Stimulated activated CD8-positive, alpha-beta memory T cell treated with anti-CD3 and anti-CD28 coated beads, Interleukin-12 subunit alpha, Interleukin-12 subunit beta, amount 100 ng/mL, for 24 hours (primary cell): ENCODE data around the gene RGMA.

Experiments used
- DNase-seq: peaks from one replicate; pipeline ENCODE4 v3.0.0-alpha.2; 2020; ENCODE audit errors: extremely low read depth

Gene RGMA

DNA sequence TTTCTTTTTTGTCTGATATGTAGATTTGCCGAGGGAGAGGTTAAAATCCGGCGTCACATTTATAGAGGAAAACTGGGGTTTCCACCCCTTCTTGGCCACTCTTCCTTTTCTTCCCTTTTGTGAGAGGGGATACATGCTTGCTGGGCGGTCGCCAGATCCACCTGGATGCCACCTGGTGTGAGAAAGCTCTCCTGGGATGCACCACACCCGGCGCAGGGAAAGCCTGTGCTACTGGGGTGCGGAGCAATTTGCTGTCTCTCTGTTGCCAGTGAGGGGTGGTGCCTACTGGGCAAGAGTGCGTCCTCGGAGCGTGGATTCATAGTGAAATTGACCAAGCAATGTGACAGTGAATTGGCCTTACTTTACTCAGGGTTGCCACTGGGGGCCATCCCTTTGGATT lies 2.5 kb upstream of the RGMA start:
- DNase-seq, result no peak

DNA sequence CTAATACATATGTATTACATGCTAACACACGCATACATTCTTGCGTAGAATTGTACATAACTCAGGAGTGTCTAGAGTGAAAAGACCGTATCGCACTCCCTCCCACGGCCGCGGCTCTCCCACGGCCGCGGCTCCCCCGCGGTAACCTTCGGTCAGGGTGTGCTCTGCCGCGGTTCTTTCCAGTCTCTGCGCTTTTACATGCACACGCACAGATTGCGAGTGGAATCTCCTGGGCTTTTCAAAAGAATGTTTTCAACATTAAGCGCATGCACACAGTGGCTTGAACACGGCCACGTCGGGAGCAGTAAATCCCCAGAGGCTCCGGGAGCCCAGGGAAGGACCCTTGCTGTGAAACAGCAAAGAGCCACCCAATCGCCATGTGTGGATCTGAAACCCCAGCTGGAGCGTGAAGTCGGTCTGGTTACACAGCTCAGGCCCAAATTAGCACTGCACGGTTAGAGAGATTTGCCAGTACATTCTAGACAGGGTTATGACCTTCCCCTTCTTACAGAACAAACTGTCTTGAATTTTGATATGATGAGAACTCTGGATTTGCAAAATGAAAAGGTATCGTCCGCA lies 805 bp upstream of the RGMA start:
- no peak for DNase-seq

DNA sequence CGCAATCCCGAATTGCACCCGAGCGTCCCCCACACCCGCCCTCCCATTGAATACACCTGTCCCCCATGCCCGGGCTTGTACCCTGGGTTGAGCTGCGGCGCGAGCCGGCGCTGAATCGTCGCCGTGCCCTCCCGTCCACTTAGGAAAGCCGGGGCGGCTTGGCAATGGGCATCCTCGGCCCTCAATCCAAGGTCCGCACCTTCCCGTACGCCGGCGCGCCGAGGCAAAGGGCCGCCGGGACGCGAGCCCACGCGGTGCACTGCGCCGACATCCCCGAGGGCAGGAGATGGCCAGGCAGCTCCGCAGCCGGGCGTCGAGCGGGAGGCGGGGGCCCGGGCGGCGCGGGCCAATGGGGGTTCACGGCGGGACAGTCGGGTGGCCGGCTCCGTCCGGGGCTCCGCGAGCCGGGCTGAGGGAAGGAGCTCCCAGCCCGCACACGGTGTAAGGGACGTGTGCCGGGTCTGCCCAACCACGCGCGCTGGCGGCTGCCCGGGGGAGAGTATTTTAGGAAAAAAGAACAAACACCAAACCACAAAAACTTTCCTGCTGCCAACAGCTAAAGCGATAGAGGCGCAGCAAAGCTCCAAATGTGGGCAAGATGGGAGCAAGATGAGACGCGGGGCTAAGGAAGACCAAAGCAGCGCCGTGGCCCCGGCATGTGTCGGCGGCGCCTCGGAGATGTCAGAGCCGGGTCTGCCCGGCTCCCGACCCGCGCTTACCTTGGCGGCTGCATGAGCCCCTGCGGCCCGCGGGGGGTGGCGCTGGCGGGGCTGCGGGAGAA lies 621 bp downstream of the RGMA start:
- DNase-seq, result no peak

DNA sequence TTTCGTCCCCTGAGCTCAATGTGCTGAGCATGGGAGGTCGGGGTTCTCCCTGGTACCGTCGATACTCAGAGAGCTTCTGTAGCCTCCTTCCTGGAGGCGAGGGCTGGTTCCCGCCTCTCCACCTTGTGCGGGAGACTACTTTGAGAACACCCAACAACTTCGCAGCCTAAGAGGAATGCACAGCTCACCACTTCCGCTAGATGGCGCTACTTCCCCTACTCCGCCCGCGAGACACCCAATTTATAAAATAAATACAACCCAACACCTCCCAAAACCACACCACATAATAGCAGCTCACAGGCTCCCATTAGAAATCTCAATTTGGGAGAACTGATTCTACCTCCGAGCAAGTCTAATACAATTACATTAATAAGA lies 1.2 kb downstream of the RGMA start:
- no peak for DNase-seq

DNA sequence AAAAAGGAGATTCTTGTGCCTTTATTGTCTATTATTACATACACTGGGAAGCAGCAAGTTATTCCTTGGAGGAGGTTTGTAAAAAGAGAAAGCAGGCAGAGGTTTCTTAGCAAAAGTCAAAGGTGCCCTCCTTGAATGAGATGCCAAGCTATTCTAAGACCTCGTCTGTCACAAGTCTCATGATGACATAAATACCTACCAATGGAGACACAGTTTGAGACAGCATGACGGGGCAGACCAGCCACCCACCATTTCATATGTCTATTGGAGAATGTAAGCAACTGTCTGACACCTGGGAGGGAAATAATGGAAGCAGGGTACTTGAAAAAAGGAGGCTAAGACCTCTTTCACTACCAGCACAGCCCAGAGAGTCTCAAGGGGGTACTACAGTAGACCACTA lies 2.2 kb downstream of the RGMA start:
- no peak for DNase-seq

DNA sequence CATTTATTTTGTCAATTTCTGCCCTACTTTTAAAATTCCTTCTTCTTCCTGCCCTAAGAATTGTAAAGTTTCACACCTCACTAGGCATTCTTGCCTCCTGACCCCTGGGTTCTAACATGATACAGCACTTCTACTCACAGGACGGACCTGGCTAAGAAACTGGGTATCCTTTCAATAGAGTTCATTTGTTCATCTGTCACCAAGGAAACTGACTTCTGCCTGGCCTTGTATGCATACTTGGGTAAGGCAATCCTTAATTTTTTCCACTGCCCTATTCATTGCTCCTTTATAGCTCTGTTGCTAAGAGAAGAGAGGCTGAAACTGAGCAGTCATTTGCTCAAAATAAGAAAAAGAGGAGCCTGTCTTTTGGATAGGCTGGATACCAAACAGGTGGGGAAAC lies 3.3 kb downstream of the RGMA start:
- DNase-seq, result no peak

DNA sequence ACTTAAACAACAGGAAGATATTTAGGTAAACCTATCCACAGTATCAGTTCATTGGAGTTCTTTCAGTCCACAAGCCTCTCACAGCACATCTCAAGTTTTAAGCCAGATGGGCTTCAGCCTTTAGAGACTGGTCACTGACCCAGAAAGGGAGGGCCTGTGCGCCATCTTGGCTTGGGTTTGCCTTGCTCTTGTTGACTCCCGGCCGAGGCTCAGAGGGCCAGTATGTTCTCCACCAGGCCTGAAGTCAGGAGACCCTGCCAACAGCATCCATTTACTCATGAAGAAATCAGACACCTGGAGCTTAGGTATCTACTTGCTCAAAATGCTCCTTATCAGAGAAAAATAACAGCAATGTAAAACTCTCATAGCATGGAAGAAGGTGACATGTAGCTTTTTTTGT lies 6.2 kb downstream of the RGMA start:
- DNase-seq, result no peak

DNA sequence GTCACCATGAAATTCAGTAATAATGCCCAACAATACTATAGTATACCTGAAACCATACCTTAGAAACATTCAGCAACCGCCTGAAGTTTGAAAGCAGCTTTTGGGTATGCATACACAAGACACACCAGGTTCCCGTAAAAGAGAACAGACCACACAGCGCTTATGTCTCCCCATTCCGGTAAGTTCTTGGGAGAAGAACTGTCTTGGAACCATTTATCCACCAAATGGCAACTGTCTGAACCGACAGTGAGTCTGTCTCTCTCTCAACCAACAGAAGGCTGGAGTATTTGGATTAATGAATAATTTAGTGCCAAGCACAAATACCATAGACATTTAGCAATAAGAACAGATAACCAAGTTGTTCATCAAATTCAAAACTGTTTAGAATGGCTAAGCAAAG lies 7.6 kb downstream of the RGMA start:
- DNase-seq, result no peak

DNA sequence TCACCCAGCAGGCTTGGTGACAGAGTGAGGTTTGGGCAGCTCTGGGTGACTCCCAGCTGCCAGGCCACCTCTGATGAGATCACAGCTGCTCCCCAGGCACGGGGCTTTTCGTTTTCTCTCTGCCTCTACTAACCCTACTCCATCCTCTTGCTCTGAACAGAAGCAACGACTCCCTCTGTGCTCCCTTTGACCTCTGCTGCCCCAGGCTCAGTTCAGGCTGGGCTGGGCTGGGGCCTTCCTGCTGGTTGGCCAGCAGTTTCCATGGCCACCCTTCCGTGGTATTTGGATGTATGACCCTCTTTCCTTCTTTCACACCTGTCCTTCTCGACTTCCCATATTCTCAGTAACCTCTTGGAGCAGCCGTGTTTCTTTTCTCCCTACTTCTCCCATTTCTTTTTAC lies 8.6 kb downstream of the RGMA start:
- no peak for DNase-seq

DNA sequence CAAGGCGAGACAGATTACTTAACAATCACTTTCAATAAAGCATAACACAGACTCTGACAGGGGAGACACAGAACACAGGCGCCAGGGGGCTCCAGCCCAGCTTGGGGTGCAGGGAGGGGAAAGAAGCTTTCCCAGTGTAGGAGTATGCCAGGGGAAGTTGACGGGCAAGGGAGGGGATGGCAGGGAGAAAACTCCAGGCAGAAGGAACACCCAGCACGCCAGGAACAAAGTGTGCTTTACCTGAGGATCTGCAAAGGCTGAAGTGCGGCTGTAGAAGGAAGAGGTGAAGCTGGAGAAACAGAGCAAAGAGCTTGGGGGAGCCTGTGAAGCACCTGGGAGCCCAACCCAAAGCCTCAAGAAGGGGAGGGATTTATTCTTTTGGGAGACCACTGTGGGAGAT lies 12.1 kb downstream of the RGMA start:
- DNase-seq, result no peak

DNA sequence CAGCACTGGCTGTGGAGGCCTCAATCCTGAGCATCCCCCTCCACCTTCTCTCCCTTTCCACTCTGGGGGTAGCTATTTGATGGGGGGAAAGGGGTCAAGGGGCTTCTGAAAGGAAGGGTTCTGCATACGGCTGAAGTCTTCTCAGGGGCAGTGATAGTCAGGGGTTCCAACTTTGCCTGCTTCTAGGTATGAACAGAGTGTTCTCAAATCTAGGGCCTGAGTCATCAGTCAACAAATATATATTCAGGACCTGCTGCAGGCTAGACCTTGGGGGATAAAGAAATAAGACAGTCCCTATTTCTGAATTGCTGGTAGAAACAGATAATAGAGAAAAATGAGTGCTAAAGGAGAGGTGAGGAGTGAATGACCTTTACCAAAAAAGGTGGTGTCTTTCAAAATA lies 12.8 kb downstream of the RGMA start:
- no peak for DNase-seq

DNA sequence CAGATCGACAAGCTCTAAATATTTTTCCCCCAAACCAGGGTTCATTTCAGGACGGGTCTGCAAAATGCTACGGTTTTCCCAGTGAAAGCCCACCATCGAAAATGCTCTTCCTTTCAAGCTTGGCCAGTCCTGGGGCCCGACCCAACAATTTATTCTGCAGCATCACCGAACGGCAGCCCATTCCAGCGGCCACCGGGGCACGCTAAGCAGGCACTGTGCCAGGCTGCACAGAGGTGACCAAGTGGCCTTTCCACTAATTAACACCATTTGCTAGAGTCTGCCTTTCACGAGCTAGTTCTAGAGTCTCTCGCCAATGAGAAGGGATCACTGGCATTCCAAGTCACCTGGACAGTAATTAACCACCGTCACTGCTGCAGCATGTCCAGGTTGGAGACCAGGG lies 14.4 kb downstream of the RGMA start:
- no peak for DNase-seq

DNA sequence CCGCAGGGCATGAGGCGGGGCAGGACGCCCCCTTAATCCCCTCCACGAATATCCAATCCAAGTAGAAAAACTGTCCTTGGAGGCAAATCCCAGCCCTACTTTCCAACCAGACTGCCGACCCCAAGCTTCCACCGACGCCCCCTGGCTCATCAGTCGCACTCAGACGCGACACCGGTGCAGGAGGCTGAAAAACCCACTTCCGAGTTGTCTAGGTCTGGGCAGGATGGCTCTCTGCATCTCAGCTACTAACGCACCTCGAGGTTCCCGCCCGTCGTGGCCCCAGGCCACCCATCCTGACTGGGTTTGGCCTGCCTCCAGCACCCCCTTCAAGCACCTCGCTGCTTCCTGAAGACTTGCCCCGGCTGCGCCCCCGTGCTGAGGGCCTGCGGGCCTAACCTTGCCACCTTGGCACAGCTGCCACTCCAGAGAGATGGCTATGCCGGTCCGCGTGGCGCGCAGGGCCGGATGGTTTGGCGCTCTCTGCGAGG lies 15.5 kb downstream of the RGMA start:
- no peak for DNase-seq

DNA sequence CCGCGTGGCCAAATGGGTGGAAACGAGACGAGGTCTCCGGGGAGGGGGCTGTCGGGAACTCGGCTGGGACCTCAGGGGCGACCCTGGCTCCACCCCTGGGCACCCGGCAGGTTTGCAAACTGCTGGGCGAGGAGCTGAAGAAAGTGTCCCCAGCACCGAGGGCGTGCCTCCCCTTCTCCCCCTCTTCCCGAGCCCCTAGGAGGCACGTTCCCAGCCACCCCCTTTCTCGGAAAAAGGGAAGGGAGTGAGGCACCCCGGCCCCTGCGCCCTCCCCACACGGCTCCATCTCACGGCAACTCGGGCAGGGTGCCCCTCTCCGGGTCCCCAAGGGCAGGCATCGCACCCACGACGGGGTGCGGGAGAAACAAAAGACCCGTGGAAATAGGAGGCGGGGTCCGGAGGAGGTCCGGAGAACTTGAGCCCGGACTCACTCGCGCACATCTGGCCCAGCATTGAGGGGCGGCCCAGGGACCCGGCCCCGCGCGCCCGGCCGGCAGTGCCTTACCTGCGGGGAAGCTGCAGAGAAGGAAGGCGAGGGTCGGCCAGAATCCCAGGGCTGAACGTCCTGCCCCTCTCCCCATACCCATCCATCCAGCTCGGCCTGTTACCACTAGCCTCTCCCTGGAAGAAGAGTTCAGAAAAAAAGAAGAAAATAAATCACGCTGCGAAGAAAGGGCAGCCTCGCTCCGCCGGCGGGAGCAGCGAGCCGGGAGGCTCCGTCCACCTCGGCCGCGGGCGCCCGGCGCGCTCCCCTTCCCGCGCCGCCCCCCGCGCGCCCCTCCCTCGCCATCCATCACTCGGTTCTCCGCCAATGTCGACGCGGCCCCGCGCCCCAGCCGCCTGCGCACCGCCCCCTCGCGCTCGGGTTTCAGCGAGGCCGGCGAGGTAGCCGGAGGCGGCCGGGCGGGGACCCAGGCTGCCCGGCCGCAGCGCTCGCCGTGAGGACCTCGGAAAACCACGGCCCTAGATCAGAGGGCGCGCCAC lies 16.3 kb downstream of the RGMA start:
- DNase-seq, result no peak

DNA sequence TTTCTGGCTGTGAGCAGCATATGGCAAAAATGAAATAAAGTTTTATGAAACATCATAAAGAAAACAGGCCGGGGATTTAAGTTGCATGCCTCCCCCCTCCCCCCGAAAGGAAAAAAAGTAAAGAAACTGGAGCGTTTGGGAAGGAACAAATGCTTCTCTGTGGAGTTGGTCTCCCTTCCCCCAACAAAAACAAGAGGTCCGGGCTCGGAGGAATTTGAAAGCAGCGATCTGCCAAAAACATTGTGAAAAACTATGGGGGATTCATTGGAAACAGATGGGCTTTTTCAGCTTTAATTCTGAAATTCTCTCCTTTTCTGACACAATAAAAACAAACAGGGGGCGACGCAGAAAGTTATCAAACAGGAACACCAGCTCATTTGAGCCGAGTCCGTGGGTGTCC lies 17.0 kb downstream of the RGMA start:
- no peak for DNase-seq

DNA sequence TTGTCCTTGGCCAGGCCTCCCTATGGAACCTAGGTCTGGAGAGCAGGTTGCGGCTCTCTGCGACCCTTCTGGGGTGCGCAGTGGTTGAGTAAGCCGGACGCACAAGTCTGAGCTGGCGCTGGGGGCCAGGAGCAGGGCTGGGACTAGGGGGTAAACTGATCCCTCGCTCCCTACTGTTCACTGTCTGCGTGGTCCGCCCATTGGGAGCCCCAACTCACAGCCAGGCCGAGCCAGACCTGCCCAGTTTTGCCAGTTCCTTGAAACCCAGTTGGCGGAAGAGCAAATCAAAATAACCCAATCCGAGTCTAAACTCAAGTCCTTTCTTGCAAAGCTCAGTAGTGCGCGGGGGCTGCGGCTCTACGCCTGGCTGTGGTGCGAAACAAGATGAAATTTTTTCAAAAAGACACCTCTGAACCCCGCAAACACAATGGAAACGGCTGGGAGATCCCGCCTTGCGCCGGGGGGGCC lies 17.5 kb downstream of the RGMA start:
- DNase-seq, result no peak

DNA sequence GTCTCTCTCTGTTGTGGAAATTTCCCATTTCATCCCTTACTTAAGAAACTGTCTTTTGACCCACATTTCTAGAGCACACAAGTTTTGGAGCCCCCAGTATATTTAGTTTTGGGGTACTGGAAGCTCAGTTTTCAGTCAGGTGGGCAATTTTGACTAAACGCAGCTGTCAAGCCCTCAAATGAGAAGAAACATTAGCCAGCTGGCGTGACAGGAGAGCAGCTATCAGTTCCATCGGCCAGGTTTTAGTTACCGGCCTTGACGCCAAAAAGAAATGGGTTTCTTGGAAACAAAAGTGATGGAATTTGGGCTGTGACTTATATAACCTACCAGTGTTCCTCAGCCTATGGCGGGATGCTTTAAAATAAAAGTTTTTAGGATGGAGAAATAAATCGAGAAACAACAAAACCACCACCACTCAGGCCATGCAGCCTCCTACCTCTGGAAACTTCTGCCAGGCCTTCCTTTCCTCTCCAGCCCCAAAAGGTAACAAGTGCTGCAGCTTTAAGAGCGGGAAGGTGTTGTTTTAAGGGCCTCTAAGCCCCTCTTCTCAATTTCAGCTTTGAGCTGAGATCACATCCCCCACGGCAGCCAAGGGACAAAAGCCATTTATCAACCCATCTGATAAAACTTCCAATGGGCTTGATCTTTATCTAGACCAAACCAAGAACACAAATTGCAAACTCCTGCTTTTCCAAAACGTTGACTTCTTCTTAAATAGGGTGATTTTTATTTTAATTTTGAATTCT lies 18.3 kb downstream of the RGMA start:
- no peak for DNase-seq

DNA sequence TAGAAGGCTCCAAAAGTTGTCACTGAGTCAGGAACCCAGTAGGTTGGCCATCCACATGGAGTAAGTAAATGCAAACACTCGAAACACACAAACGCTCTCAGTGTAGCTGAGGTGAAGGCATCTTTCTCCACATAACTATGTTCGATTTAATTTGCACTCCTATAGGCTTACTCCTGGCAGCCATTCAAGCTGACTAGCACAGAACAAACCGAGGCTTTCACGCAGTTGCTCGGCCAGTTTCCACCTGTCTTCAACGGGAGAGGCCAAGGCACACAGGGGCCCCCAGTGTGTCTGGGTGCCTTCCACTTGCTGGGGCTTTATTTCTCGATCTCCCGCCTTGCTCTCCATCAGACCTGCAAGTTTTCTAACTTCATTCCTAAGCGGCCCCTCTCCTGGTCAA lies 18.9 kb downstream of the RGMA start:
- DNase-seq, result no peak

DNA sequence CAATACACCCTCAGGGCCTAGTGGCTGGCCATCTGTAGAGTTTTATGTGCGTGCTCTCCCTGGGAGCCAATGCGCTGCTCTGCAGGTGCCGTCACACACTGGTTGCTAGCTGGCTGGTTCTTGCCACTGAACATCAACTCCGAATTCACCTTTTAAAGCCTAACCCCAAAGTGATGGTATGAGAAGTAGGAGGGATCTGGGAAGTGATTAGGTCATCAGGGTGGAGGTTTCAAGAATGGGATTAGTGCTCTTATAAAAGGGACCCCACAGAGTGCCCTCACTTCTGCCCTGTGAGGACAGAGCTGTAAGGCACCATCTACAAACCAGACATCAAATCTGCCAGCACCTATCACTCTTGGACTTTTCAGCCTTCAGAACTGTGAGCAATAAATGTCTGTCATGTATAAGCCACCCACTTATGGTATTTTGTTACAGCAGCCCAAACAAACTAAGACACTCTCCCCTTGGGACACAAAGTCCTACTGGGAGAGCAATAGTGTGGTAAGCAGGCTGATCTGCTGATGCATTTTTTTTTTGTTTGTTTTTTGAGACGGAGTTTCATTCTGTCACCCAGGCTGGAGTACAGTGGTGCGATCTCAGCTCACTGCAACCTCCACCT lies 20.3 kb downstream of the RGMA start:
- no peak for DNase-seq

DNA sequence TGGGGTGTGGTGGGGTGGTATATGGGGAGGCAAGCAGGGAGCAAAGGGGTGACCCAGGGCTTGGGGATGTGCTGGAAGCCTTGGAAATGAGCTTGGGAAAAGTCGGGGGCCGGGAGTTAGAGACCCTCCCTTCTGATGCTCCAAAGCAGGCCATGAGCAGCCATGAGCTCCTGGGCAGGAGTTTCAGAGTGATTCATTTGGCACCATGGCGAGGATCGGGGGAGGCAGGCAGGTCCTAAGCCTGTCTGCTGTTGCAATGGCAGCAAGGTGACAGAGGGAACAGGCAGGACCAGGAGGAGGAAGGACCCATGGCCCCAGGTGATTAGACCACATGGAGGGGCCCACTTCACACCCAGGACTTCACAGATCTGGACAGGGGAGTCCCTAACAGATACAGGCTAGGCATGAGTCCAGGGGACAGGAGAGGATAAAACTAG lies 21.3 kb downstream of the RGMA start:
- no peak for DNase-seq
